SK-N-SH treated with all-trans-retinoic acid at 6 μM for 48 hours (cell line): ENCODE results near the gene C4orf36.

Experiments used
- POU6F1 ChIP-seq: fragments of 250-450 bp; sonication (Bioruptor Pico); IDR thresholded peaks from 2 replicates; pipeline ENCODE4 v1.8.0; 2021; ENCODE audit warnings: low read depth, mild to moderate bottlenecking, moderate library complexity, borderline replicate concordance
- ZFP30 ChIP-seq: fragments of 450-650 bp; formaldehyde crosslinking; IDR thresholded peaks from 2 replicates; pipeline ENCODE4 v1.5.0; 2022; ENCODE audit warnings: mild to moderate bottlenecking, moderate library complexity
- TF ChIP-seq, protein P1 (sequence below): fragments of 250-450 bp; sonication (Bioruptor Pico); IDR thresholded peaks from 2 replicates; pipeline ENCODE4 v1.8.0; 2020; ENCODE audit warnings: mild to moderate bottlenecking, moderate library complexity, borderline replicate concordance

DNA sequence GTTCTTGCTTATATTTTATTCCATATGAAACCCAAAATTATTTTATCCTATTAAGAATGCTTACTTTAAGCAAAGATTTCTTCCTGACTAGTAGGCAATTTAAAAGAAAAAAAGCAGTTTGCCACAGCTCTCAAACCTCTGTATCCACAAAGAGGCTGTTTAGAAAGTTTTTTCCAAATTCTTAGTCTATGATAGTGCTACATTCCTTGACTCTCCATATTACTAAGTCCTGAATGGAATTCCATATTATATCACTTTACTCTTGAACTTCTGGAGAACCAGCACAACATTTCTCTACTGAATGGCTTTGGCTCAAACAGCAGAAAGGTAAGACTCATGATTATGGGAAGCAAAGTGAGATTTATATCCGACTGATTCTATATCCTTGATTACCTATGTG lies 51.4 kb downstream of the C4orf36 start:
- TF ChIP-seq, protein P1, sequence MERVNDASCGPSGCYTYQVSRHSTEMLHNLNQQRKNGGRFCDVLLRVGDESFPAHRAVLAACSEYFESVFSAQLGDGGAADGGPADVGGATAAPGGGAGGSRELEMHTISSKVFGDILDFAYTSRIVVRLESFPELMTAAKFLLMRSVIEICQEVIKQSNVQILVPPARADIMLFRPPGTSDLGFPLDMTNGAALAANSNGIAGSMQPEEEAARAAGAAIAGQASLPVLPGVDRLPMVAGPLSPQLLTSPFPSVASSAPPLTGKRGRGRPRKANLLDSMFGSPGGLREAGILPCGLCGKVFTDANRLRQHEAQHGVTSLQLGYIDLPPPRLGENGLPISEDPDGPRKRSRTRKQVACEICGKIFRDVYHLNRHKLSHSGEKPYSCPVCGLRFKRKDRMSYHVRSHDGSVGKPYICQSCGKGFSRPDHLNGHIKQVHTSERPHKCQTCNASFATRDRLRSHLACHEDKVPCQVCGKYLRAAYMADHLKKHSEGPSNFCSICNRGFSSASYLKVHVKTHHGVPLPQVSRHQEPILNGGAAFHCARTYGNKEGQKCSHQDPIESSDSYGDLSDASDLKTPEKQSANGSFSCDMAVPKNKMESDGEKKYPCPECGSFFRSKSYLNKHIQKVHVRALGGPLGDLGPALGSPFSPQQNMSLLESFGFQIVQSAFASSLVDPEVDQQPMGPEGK (CRISPR knock-in tag) = no peak
- TF ChIP-seq POU6F1 = no peak
- no peak for TF ChIP-seq ZFP30 (CRISPR knock-in tag)
